ENCODE measurements around the gene RANGAP1. TPM values are rescaled to one million over a fixed set of nuclear protein-coding genes. Genes with fewer than 3 reads are reported as not detected.

RANGAP1 gene
- total and polyA plus RNA-seq, 9 donors, result 17.2 to 37.9 (median 32.1) TPM

DNA sequence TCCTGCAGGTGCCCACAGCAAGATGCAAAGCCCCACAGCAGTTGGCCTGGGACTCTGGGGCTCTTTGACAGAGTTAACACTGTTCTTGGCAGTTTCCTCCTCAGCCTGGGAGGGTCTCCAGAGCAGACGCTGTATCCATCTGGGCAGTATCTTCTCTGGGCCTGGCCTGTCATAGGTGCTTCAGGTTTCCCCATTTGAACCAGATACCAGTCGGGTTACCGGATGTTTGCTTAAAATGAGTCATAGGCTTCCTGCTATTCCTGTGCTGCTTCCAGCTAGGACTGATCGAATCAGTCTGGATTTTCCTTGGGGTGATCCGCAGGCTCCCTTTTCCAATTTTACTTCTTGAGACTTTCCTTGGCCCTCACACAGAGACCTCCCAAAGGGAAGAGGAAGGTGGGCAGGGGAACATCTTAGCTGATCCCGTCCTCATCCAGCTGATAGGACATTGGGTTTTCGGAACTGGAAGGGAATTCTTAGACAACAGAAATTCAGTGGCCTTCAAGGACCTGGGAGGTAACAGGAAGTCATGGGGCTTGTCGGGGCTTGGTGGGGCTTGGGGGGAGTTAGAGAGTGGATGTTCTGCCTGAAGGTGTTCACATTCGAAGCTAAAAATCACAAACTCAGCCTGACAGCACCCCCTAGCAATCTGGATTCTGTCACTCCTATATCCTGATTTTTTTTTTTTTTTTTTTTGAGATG lies 2.4 kb upstream of the RANGAP1 start:
- 34 to 48% (median 44%) methylated on average over 9 of the region's 9 CpGs for WGBS, 3 donors
- intact Hi-C loops (cut with DNase I), result no loop called here
- DNase-seq, result no peak
- Histone ChIP-seq H3K9me3 (no peaks in the 10 kb centered on the region), H3K27me3 (no peaks in the 10 kb centered on the region), H3K27ac (peak overlapping the region in 1 of 2 donors; percentile 41), H3K4me3 (no peak overlapping the region), H3K36me3 (no peaks in the 10 kb centered on the region), H3K4me1 (ENCODE audit: insufficient read depth) (peaks cover 4% of the 10 kb centered on the region)
- TF ChIP-seq EP300 (IDR thresholded peaks at IDR 0.05) (no peak), POLR2A (IDR thresholded peaks at IDR 0.05) (no peak)
- TF ChIP-seq, protein P1, sequence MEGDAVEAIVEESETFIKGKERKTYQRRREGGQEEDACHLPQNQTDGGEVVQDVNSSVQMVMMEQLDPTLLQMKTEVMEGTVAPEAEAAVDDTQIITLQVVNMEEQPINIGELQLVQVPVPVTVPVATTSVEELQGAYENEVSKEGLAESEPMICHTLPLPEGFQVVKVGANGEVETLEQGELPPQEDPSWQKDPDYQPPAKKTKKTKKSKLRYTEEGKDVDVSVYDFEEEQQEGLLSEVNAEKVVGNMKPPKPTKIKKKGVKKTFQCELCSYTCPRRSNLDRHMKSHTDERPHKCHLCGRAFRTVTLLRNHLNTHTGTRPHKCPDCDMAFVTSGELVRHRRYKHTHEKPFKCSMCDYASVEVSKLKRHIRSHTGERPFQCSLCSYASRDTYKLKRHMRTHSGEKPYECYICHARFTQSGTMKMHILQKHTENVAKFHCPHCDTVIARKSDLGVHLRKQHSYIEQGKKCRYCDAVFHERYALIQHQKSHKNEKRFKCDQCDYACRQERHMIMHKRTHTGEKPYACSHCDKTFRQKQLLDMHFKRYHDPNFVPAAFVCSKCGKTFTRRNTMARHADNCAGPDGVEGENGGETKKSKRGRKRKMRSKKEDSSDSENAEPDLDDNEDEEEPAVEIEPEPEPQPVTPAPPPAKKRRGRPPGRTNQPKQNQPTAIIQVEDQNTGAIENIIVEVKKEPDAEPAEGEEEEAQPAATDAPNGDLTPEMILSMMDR (IDR thresholded peaks at IDR 0.05), result no peak

DNA sequence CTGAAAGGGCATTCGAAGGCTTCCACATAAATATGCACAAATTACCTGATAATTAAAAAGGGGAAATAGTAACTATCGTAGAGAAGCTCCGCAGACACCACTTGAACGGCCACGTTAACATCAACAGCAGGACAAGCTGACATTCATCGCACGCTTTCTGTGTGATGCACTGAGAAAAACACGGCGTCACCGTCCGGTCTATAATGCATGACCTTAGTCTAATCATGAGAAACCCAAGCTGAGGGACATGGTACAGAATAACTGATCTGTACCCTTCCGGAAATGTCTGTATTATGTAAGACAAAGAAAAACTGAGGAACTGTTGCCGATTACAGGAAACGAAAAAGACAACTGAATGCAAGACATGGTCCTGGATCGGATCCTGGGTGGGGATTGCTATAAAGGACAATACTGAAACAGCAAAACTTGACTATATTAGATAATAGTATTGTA lies 678 bp upstream of the RANGAP1 start:
- DNase-seq, result peak in 1 of 5 donors; percentile 30
- intact Hi-C loops (cut with DNase I), result no loop called here
- peak overlapping the region; percentile 5 to 39 for H3K27ac ChIP-seq
- H3K27me3 ChIP-seq, result no peaks in the 10 kb centered on the region
- H3K36me3 ChIP-seq, result no peaks in the 10 kb centered on the region
- peak overlapping the region; percentile 51 for H3K4me3 ChIP-seq
- TF ChIP-seq EP300 (IDR thresholded peaks at IDR 0.05), result no peak
- no peak for TF ChIP-seq POLR2A (IDR thresholded peaks at IDR 0.05)
- TF ChIP-seq, protein P1 (IDR thresholded peaks at IDR 0.05), result no peak
- peaks cover 4% of the 10 kb centered on the region for H3K4me1 ChIP-seq (ENCODE audit: insufficient read depth)
- 2 to 3% (median 2%) methylated on average over 15 of the region's 15 CpGs for WGBS, 3 donors
- H3K9me3 ChIP-seq, result no peaks in the 10 kb centered on the region

DNA sequence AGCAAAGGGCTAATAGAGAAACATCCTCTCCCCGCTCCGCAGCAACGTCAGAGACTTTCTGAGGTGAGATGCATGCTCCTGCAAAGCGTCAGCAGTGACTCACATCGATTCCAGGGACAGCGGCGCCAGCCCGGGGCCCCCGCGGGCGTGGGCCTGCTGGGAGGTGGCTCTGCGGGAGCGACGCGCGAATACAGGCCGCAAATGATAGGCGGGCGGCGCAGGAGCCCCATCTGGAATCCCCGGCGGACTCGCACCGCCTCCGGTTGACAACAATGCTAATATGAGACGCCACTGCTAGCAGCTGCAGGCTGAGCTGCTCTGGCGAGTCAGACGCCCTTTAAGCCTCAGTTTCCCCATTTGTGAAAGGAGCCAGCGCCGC lies 557 bp downstream of the RANGAP1 start:
- no peaks in the 10 kb centered on the region for H3K27me3 ChIP-seq
- H3K9me3 ChIP-seq, result no peaks in the 10 kb centered on the region
- peak; percentile 36 to 71 (median 61) for DNase-seq
- peaks cover 3% of the 10 kb centered on the region for H3K4me1 ChIP-seq (ENCODE audit: insufficient read depth)
- intact Hi-C loops (cut with DNase I), result no loop called here
- WGBS, 3 donors, result 0% methylated on average over 27 to 30 of the region's 30 CpGs
- peak overlapping the region; percentile 97 for H3K4me3 ChIP-seq
- H3K36me3 ChIP-seq, result no peaks in the 10 kb centered on the region
- H3K27ac ChIP-seq, result peak overlapping the region; percentile 41 to 70
- TF ChIP-seq POLR2A (IDR thresholded peaks at IDR 0.05) (no peak), EP300 (IDR thresholded peaks at IDR 0.05) (no peak)
- TF ChIP-seq, protein P1 (IDR thresholded peaks at IDR 0.05), result no peak

DNA sequence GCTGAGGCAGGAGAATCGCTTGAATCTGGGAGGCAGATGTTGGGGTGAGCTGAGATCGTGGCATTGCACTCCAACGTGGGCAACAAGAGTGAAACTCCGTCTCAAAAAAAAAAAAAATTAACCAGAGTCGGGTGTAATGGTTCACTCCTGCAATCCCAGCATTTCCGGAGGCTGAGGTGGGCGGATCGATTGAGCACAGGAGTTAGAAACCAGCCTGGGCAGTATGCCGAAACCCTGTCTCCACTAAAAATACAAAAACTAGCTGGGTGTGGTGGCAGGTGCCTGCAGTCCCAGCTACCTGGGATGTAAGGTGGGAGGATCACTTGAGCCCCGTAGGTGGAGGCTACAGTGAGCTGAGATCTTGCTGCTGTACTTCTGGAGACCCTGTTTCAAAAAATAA lies 1.5 kb downstream of the RANGAP1 start:
- Histone ChIP-seq H3K36me3 (no peaks in the 10 kb centered on the region), H3K27ac (no peak overlapping the region), H3K4me1 (ENCODE audit: insufficient read depth) (no peaks in the 10 kb centered on the region), H3K4me3 (no peak overlapping the region), H3K9me3 (no peaks in the 10 kb centered on the region), H3K27me3 (no peaks in the 10 kb centered on the region)
- TF ChIP-seq, protein P1 (IDR thresholded peaks at IDR 0.05), result no peak
- TF ChIP-seq EP300 (IDR thresholded peaks at IDR 0.05) (no peak), POLR2A (IDR thresholded peaks at IDR 0.05) (no peak)
- intact Hi-C loops (cut with DNase I), result no loop called here
- no peak for DNase-seq
- 81 to 88% (median 86%) methylated on average over 10 of the region's 10 CpGs for WGBS, 3 donors
